ENCODE results near the gene GRIA1.

GRIA1 gene

DNA sequence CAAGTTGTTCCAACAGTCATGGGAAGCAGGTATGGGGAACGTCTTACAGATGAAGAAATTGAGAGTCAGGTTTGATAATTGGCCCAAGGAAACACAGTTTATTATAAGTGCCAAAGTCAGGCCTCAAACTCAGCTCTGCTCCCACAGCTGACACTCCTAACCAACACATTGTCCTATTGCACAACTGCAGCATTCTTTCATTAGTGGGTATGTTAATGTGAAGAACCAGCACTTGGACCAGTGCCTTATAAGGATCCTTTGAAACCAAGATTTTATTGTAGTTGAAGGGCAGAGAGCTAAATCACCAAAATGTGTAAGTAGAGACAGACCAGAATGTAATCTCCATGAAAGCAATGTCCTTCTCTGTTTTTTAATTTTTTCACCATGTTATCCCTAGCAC lies 56.1 kb downstream of the GRIA1 start:
- DNase-seq (ENCODE audit: low read depth) = no peak

- DNase-seq (ENCODE audit: low read depth) = no peak
These were observed 61.1 kb downstream of the GRIA1 start for GRCh38 chr5:153551537-153552079.

DNA sequence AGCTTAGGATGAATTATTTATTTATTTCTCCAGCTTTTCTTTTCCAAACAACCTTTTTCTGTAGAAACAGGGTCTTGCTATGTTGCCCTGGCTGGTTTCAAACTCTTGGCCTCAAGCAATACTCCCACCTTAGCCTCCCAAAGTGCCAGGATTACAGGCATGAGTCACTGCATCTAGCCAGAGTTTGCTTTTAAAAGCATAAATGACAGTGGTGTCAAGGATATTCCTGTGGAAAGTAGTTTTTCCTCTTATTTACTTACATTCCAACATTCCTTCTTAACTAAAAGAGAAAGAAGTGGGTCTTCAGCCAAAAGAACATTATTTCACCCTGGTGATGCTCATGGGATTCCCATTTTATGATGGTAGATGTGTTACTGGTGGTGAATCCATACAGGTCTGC lies 62.4 kb downstream of the GRIA1 start:
- no peak for DNase-seq (ENCODE audit: low read depth)

- DNase-seq (ENCODE audit: low read depth) = no peak
These were observed 65.1 kb downstream of the GRIA1 start for GRCh38 chr5:153555420-153556114.

DNA sequence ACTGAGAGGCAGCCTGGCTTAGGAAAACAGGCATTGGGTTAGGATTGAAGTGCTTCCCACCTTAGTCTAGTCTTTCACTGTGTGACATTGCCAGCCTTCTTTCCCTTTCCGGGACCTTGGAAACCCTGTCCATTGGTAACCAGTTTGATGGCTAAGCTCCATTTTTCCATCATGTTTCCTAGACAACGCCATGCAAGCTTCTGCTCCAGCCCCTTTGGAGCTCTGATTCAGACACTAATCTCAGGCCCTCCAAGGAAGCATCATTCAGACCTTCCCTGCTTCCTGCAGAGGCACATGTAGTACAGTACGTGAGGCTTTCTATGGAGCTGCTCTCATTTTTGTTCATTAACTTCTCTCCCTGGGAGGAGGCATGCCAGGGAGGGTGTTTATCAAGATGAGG lies 68.5 kb downstream of the GRIA1 start:
- DNase-seq (ENCODE audit: low read depth) = no peak

DNA sequence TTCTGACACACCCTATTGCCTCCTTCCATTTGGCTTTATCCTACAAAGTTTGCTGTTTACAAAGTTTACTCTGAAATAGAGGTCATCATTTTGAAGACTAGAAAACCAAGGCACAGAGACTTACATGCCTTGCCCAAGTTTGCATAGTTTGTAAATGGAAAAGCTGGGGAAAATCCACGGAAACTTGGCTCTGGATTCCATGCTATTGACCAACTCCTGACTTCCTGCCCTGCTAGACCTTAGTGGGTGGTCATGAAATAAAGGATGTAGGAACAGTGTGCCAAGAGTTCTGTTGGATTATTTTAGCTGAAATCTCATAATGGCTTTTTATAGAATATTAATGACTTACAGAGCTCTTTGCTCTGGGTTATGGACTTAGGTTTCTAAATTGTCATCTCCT lies 69.5 kb downstream of the GRIA1 start:
- no peak for DNase-seq (ENCODE audit: low read depth)

DNA sequence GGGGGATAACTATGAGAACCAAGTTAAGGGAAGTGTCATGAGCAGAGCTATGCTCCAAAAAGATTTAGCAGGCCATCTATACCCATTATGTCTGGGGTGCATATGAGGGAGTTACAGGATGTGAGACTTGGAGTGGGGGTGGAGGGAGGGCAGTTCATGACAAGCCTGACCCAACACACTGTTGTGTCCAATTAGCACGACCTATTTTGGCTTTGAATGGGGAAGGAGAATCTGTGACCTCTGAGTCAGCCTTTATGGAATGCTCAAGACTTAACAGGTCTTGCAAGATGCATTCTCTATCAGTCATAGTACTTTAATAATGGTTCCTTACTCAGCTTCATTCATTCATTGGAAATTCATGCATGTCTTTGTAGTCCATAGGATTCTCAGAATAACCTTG lies 71.7 kb downstream of the GRIA1 start:
- DNase-seq (ENCODE audit: low read depth) = no peak

DNA sequence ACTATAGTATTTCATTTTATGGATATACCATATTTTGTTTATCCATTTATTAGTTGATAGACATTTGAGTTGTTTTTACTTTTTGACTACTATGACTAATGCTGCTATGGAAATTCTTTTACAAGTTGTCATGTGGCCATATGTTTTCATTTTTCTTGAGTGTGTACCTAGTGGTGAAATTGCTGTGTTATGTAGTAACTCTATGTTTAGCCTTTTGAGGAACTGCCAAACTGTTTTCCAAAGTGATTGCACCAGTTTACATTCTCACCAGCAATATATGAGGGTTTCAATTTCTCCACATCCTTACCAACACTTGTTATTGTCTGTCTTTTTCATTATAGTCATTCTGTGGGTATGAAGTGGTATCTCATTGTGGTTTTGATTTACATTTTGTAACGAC lies 75.4 kb downstream of the GRIA1 start:
- DNase-seq (ENCODE audit: low read depth) = no peak

DNA sequence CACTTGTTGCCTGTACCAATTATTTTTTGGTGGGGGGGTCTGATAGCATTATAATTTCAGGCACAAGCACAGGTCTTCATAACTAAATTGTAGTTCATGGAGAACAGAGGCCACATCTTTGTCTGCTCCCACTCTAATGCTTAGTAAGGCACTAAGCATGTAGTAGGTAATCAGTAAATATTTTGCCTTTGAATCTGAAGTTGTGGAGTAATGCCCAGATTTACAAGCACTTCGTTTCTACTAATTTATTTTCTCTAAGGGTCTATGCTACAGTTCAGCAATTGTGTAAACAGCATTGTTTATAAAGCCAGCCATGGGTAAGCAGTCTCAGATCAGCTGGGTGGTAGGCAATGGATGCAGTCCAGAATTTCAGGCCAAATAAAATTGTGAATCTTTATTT lies 78.6 kb downstream of the GRIA1 start:
- DNase-seq (ENCODE audit: low read depth) = no peak

DNA sequence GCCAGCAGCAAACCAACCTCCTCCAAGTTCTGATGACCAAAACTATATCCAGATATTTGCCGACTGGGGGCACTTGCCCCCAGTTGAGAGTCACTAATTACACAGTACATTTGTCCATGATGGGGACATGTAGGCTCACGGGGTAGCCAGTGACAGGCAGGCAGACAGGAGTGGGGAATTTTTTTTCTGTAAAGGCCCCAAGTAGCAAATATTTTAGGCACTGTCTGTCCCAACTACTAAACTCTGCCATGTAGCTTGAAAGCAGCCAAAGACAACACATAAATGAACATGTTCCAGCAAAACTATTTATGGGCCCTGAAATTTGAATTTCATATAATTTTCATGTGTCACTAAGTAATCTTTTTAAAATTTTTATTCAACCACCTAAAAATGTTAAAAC lies 80.7 kb downstream of the GRIA1 start:
- DNase-seq (ENCODE audit: low read depth) = no peak

- no peak for DNase-seq (ENCODE audit: low read depth)
These were observed 82.1 kb downstream of the GRIA1 start for GRCh38 chr5:153572411-153573145.

DNA sequence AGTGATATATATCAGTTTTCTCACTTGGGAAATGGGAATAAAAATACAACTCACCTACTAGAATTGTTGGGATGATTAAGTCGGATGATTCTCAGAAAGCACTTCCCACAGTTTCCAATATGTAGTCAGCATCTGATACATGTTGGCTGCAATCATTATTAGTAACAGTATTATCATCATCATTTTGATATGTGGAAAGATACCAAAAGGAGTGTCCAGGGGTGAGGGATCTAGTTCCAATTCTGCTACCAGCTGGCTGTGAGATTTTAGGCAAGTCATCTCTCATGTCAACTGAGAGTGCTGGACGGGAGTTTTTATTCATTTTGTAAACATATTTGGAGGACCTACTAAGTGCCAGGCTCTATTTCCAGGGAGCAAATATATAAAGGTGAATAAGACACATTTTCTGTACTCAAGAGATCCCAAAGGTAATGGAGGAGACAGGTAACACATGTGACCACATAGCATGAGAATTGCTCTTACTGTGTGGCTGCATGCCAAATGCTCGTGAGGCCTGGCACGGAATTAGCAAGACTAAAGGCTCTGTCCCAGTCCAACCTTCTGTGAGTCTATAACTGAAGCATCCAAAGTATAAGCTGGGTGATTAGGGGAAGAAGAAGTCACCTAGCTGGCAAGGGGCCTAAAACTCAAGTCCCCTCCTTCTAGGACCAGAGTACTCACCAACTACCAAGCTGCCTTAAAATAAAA lies 83.0 kb downstream of the GRIA1 start:
- DNase-seq (ENCODE audit: low read depth) = no peak

DNA sequence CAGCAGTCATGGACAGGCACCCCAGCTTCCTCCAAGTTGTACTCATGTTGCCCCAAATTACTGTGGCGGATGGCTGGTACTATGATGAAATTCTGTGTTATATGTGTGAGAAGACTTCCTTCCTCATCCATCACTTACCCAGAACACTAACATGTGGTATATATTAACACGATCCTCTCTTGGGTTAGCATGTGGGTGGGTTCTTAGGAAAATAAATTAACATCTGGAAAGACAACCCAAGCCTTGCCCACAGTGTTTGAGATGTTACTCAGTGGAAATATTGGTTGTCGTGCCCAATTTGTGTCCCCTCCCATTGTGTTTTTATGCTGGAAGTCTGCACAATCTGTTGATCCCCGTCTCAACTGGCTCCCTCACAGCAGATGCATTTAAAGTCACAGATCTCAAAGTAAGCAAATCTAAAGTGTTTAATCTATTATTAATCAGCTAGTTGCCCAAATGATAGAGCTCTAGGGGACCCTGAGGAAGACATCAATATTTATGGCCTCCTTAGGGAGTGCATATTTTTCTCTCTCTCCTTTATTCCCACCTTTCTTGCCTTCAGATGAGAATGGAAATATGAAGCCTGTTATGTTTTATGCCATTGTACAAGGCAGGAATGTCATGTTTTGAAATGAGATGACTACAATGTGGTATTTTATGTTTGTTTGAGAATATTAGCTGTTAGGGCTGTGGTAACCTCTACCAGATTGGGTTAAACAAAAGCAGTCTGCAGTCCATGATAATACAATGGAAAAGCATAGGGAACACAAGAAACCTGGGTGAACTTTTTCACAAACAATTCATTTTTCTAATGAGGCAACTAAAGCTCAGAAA lies 93.9 kb downstream of the GRIA1 start:
- no peak for DNase-seq (ENCODE audit: low read depth)

DNA sequence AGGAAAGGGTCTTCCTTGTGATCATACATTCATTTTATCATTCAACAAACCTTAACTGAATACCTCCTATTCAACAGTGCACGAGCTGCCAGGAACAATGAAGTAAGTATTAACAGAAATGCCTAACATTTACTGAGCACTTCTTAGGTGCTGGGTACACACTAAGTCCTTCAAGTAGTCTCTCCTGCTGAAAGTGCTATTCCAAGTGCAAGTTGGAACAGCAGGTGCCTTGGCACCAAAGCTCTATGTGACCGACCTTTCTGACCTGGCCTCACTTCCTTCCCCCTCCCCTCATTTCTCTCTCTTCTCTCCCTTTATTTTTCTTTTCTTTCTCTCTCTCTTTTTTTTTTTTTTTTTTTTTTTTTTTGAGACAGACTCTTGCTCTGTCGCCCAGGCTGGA lies 94.5 kb downstream of the GRIA1 start:
- DNase-seq (ENCODE audit: low read depth) = no peak

GRCh38 chr5:153585622-153586277 lies 95.3 kb downstream of the GRIA1 start:
- DNase-seq (ENCODE audit: low read depth) = no peak

GRCh38 chr5:153592081-153592480 lies 101.6 kb downstream of the GRIA1 start:
- DNase-seq (ENCODE audit: low read depth) = no peak

- no peak for DNase-seq (ENCODE audit: low read depth)
These were observed 104.3 kb downstream of the GRIA1 start for GRCh38 chr5:153594785-153595184.

- no peak for DNase-seq (ENCODE audit: low read depth)
These were observed 107.6 kb downstream of the GRIA1 start for GRCh38 chr5:153598099-153598498.

GRCh38 chr5:153601377-153601776 lies 110.9 kb downstream of the GRIA1 start:
- no peak for DNase-seq (ENCODE audit: low read depth)

DNA sequence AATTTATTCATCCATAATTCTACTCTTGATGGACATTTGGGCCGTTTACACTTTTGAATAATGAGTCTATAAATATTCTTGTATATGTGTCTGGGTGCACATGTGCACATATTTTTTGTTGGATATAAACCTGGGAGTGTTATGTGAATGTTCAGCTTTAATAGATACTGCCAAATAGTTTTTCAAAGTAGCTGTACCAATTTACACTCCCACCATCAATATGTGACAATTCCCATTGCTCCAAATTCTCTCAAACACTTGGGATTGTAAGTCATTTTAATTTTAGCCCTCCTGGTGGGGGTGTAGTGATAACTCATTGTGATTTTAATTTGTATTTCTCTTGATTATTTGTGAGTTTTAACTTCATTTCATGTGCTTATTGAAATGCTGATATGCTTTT lies 114.9 kb downstream of the GRIA1 start:
- DNase-seq (ENCODE audit: low read depth) = no peak

DNA sequence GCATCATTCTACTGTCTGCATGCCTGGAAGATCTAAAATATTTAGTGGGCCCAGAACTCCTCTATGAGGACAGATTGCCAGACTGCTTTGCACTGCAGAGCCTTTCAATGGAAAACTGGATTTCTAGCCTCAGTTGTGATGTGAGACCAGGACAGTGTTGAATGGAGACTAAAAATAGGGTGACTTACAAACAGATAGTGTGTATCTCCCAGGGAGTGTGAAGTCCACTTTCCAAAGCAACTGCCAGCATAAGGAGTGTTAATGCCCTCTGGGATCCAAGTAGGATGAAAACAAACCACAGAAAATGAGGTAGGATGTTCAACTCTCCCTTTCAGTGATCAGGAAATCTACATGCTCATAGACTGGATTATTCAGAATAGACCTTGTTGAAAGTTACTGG lies 119.5 kb downstream of the GRIA1 start:
- DNase-seq (ENCODE audit: low read depth) = no peak

GRCh38 chr5:153610811-153611210 lies 120.3 kb downstream of the GRIA1 start:
- no peak for DNase-seq (ENCODE audit: low read depth)
